MM.1S (cell line): Measurements from ENCODE around the gene TSPAN9.

Experiments used
- DNase-seq: peaks from one replicate; pipeline ENCODE4 v3.0.0-alpha.2; 2015
- H2AFZ ChIP-seq: fragments of 300-600 bp; sonication (generic); 2 replicates; pipeline ENCODE4 v1.6.0; 2016; ENCODE audit warnings: antibody characterized with exemption, low read length
- H3F3A ChIP-seq: fragments of 300-600 bp; sonication (generic); 2 replicates; pipeline ENCODE4 v1.6.1; 2016; ENCODE audit warnings: mild to moderate bottlenecking, antibody characterized with exemption, low read length, moderate library complexity, mixed read lengths; ENCODE audit not compliant: insufficient read depth
- H3K27ac ChIP-seq: fragments of 300-600 bp; sonication (generic); 2 replicates; pipeline ENCODE4 v1.5.1; 2016; ENCODE audit warnings: mild to moderate bottlenecking, low read length
- H3K27me3 ChIP-seq: fragments of 300-600 bp; sonication (generic); replicated peaks from 2 replicates; pipeline ENCODE4 v1.6.0; 2016; ENCODE audit warnings: low read length; ENCODE audit not compliant: insufficient read depth
- H3K36me3 ChIP-seq: fragments of 300-600 bp; sonication (generic); replicated peaks from 2 replicates; pipeline ENCODE4 v1.6.1; 2016; ENCODE audit warnings: mild to moderate bottlenecking, low read length, mixed read lengths; ENCODE audit not compliant: insufficient read depth
- H3K4me1 ChIP-seq: fragments of 300-600 bp; sonication (generic); 2 replicates; pipeline ENCODE4 v1.6.1; 2016; ENCODE audit warnings: low read length, mixed read lengths
- H3K4me2 ChIP-seq: fragments of 300-600 bp; sonication (generic); 2 replicates; pipeline ENCODE4 v1.6.0; 2016; ENCODE audit warnings: low read depth, low read length
- H3K4me3 ChIP-seq: fragments of 300-600 bp; sonication (generic); 2 replicates; pipeline ENCODE4 v1.5.1; 2016; ENCODE audit warnings: low read length, mixed read lengths
- H3K79me2 ChIP-seq: fragments of 300-600 bp; sonication (generic); 2 replicates; pipeline ENCODE4 v1.6.1; 2016; ENCODE audit warnings: mixed run types, low read length, mixed read lengths
- H3K9ac ChIP-seq: fragments of 300-600 bp; sonication (generic); 2 replicates; pipeline ENCODE4 v1.6.1; 2016; ENCODE audit warnings: low read length, mixed read lengths
- H3K9me2 ChIP-seq: fragments of 300-600 bp; sonication (generic); replicated peaks from 2 replicates; pipeline ENCODE4 v1.6.1; 2016; ENCODE audit warnings: mild to moderate bottlenecking, low read length, mixed read lengths; ENCODE audit not compliant: insufficient read depth
- H3K9me3 ChIP-seq: fragments of 300-600 bp; sonication (generic); replicated peaks from 2 replicates; pipeline ENCODE4 v1.6.1; 2016; ENCODE audit warnings: mild to moderate bottlenecking, low read length, mixed read lengths; ENCODE audit not compliant: insufficient read depth
- H4K20me1 ChIP-seq: fragments of 300-600 bp; sonication (generic); 2 replicates; pipeline ENCODE4 v1.6.1; 2016; ENCODE audit warnings: mild to moderate bottlenecking, low read length, moderate library complexity, mixed read lengths; ENCODE audit not compliant: insufficient read depth
- CTCF ChIP-seq: fragments of 300-600 bp; sonication (generic); IDR thresholded peaks from 2 replicates; pipeline ENCODE4 v1.5.1; 2016; ENCODE audit warnings: antibody characterized with exemption, low read length, mixed read lengths
- EZH2 ChIP-seq: fragments of 300-600 bp; sonication (generic); optimal IDR thresholded peaks from 2 replicates; pipeline ENCODE3; 2017; ENCODE audit warnings: low read depth, mild to moderate bottlenecking, antibody characterized with exemption, low read length, mixed read lengths
- EZH2phosphoT487 ChIP-seq: fragments of 300-600 bp; sonication (generic); IDR thresholded peaks from 2 replicates; pipeline ENCODE4 v1.6.1; 2018; ENCODE audit warnings: antibody characterized with exemption, low read length

TSPAN9 gene

GRCh38 chr12:3040663-3041544 lies 36.3 kb upstream of the TSPAN9 start:
- H4K20me1 ChIP-seq = no peaks in the 10 kb centered on the region

GRCh38 chr12:3041558-3042164 lies 35.5 kb upstream of the TSPAN9 start:
- no peaks in the 10 kb centered on the region for H3K36me3 ChIP-seq
- H3F3A ChIP-seq = no peaks in the 10 kb centered on the region
- H4K20me1 ChIP-seq = no peaks in the 10 kb centered on the region
- H3K9me3 ChIP-seq = no peaks in the 10 kb centered on the region
- H3K9ac ChIP-seq = no peak overlapping the region
- DNase-seq = peak; percentile 78
- H3K27me3 ChIP-seq = no peaks in the 10 kb centered on the region
- no peaks in the 10 kb centered on the region for H3K4me1 ChIP-seq
- H3K79me2 ChIP-seq = no peaks in the 10 kb centered on the region
- H2AFZ ChIP-seq = no peak overlapping the region
- no peaks in the 10 kb centered on the region for H3K9me2 ChIP-seq
- no peak overlapping the region for H3K27ac ChIP-seq
- H3K4me2 ChIP-seq = no peak overlapping the region
- TF ChIP-seq CTCF = peak; percentile 88
- TF ChIP-seq EZH2 = no peak
- no peak overlapping the region for H3K4me3 ChIP-seq

More at GRCh38 chr12:3040663-3041544, 36.3 kb upstream of the TSPAN9 start:
- H3K27ac ChIP-seq = no peak overlapping the region
- no peak for DNase-seq
- no peak overlapping the region for H3K9ac ChIP-seq
- H3K4me2 ChIP-seq = no peak overlapping the region
- no peak overlapping the region for H2AFZ ChIP-seq
- no peaks in the 10 kb centered on the region for H3K36me3 ChIP-seq
- H3K9me2 ChIP-seq = no peaks in the 10 kb centered on the region
- no peaks in the 10 kb centered on the region for H3K79me2 ChIP-seq
- TF ChIP-seq EZH2 = no peak
- TF ChIP-seq EZH2phosphoT487 = no peak
- no peak for TF ChIP-seq CTCF
- no peak overlapping the region for H3K4me3 ChIP-seq
- H3F3A ChIP-seq = no peaks in the 10 kb centered on the region
- H3K4me1 ChIP-seq = no peaks in the 10 kb centered on the region
- no peaks in the 10 kb centered on the region for H3K27me3 ChIP-seq
- no peaks in the 10 kb centered on the region for H3K9me3 ChIP-seq

GRCh38 chr12:3042394-3042793 lies 34.8 kb upstream of the TSPAN9 start:
- no peaks in the 10 kb centered on the region for H3K36me3 ChIP-seq

More at GRCh38 chr12:3042394-3042793, 34.8 kb upstream of the TSPAN9 start:
- TF ChIP-seq EZH2 = no peak
- no peak for TF ChIP-seq EZH2phosphoT487
- Histone ChIP-seq H3K4me3 (no peak overlapping the region), H3K27me3 (peaks cover 5% of the 10 kb centered on the region; the same call in 1 of the 2 replicates), H3K79me2 (no peaks in the 10 kb centered on the region), H2AFZ (no peak overlapping the region), H3K4me1 (no peaks in the 10 kb centered on the region), H3K9ac (no peak overlapping the region), H3K9me2 (no peaks in the 10 kb centered on the region), H3K4me2 (no peak overlapping the region), H3F3A (no peaks in the 10 kb centered on the region), H3K27ac (no peak overlapping the region), H3K9me3 (no peaks in the 10 kb centered on the region), H4K20me1 (no peaks in the 10 kb centered on the region)
- DNase-seq = no peak
